ENCODE results near the gene METTL25B. TPM values are rescaled to one million over a fixed set of nuclear protein-coding genes. Genes with fewer than 3 reads are reported as not detected.

METTL25B gene
- total and polyA plus RNA-seq, 10 of the 15 experiments (the other 5 are each of a cell fraction or from before 2014, with no cell fraction given): 5.9 to 25.2 (median 13.5) TPM

GRCh38 chr1:156750711-156751450 lies 22.6 kb downstream of the METTL25B start:
- in situ Hi-C loops (cut with MboI): no loop called here
- Histone ChIP-seq H3K9me3 (replicated peaks; ENCODE audit: control insufficient read depth, insufficient read depth, low read length) (no peaks in the 10 kb centered on the region), H3K27me3 (replicated peaks in 1 of 2; ENCODE audit: control insufficient read depth in 2 of 2, insufficient read depth in 2 of 2, low read length in 1 of 2) (no peaks in the 10 kb centered on the region), H3K4me1 (ENCODE audit: control insufficient read depth, insufficient read depth, low read length) (peaks cover 28% of the 10 kb centered on the region), H3K4me3 (peak overlapping the region; percentile 99), H3K27ac (ENCODE audit: control insufficient read depth, insufficient read depth) (peak overlapping the region; percentile 99), H3K36me3 (ENCODE audit: control insufficient read depth in 2 of 2, insufficient read depth in 2 of 2, low read length in 1 of 2) (0 out of 4 replicates have a peak, but pooled peaks cover 0 to 3% of the 10 kb centered on the region in 2 experiments), H2AFZ (ENCODE audit: control insufficient read depth, low read depth, low read length) (peak overlapping the region; percentile 9), H3K79me2 (ENCODE audit: control insufficient read depth, insufficient read depth, low read length) (peaks cover 71% of the 10 kb centered on the region), H4K20me1 (ENCODE audit: control insufficient read depth, insufficient read depth) (no peaks in the 10 kb centered on the region), H3K9ac (ENCODE audit: control insufficient read depth, insufficient read depth, low read length) (peak overlapping the region; percentile 98), H3K4me2 (ENCODE audit: control insufficient read depth, insufficient read depth) (peak overlapping the region; percentile 99)
- no TSS peak for BruUV-seq (replicated peaks)
- DNase-seq (ENCODE audit: low read depth, low spot score) (no peak), ATAC-seq (peak; percentile 7), FAIRE-seq (no peak)
- RAD21 ChIA-PET (ENCODE audit: unreplicated experiment): interaction anchor here (1.0 to 4.2 kb wide), 6 partner anchors 9 to 93 kb away, joined by 3 to 34 read pairs (median 13); partner anchors contain the start of genes ISG20L2, METTL25B, MRPL24 and PRCC
- SMC1A ChIA-PET (ENCODE audit: uncharacterized antibody, unreplicated experiment): interaction anchor here (1.0 to 4.5 kb wide), 3 partner anchors 16 to 24 kb away, joined by 3 to 43 read pairs (median 24); partner anchors contain the start of genes ISG20L2, METTL25B and PRCC
- CTCF ChIA-PET: interaction anchor here (1.7 to 4.5 kb wide), 4 partner anchors 10 to 61 kb away, joined by 10 to 56 read pairs (median 18); partner anchors contain the start of genes METTL25B, MRPL24 and PRCC
- intact Hi-C loops (cut with micrococcal nuclease; ENCODE audit: unreplicated experiment): loop anchor here (1.0 kb wide), 1 partner anchor 16 kb away; the partner anchor contains the start of gene PRCC
- WGBS (ENCODE audit: insufficient coverage, insufficient replicate concordance, low lambda C conversion rate, missing lambda C conversion rate): under 1% methylated on average over 60 of the region's 64 CpGs
- POLR2A ChIA-PET: interaction anchor here (1.6 to 4.4 kb wide), 4 partner anchors 10 to 23 kb away, joined by 10 to 45 read pairs (median 24); partner anchors contain the start of genes ISG20L2, METTL25B, MRPL24 and PRCC
- TF ChIP-seq DPF2 (IDR thresholded peaks at IDR 0.05): peak; percentile 10; the same call in 1 of the 2 replicates
- TF ChIP-seq CTCF (IDR thresholded peaks at IDR 0.05 in 2 of 3, conservative IDR thresholded peaks at IDR 0.05 in 1 of 3; ENCODE audit: control insufficient read depth in 2 of 3, extremely low read depth in 1 of 3, insufficient read depth in 1 of 3, low read depth in 3 of 3, low read length in 3 of 3): 0 out of 6 replicates have a peak, but pooled peaks of 1 of the 3 experiments have one; percentile 5
- peak; percentile 6; the same call in 1 of the 3 replicates for TF ChIP-seq POU2F2 (IDR thresholded peaks at IDR 0.05; ENCODE audit: borderline replicate concordance, low read depth, low read length)
- 0 out of 2 replicates have a peak, but pooled peaks have one; percentile 15 for TF ChIP-seq SMAD5 (IDR thresholded peaks at IDR 0.05; ENCODE audit: low read depth)
- no peak for TF ChIP-seq ZBTB33 (IDR thresholded peaks at IDR 0.05)
- TF ChIP-seq CBFB (IDR thresholded peaks at IDR 0.05; ENCODE audit: low read depth): no peak
- peak; percentile 48; the same call in 1 of the 2 replicates for TF ChIP-seq NKRF (conservative IDR thresholded peaks at IDR 0.05)
- TF ChIP-seq BHLHE40 (IDR thresholded peaks at IDR 0.05; ENCODE audit: borderline replicate concordance in 1 of 2, low read depth in 2 of 2, low read length in 1 of 2): peak in 1 of 2 experiments; percentile 60; a peak in 1 of 4 replicates
- TF ChIP-seq GATAD2B (conservative IDR thresholded peaks at IDR 0.05; ENCODE audit: low read depth): peak; percentile 41
- no peak for TF ChIP-seq CHD1 (IDR thresholded peaks at IDR 0.05; ENCODE audit: low read depth, low read length)
- no peak for TF ChIP-seq POLR2AphosphoS2 (IDR thresholded peaks at IDR 0.05; ENCODE audit: low read depth, low read length)
- TF ChIP-seq SPI1 (IDR thresholded peaks at IDR 0.05; ENCODE audit: borderline replicate concordance, insufficient read depth, low read depth, low read length): 0 out of 2 replicates have a peak, but pooled peaks have one; percentile 3
- no peak for TF ChIP-seq ZNF207 (IDR thresholded peaks at IDR 0.05; ENCODE audit: borderline replicate concordance)
- TF ChIP-seq TCF12 (IDR thresholded peaks at IDR 0.05; ENCODE audit: low read depth, low read length): 0 out of 2 replicates have a peak, but pooled peaks have one; percentile 18

Measured in GM12878 (cell line).